Measurements from ENCODE around the gene ACAA2.

Gene ACAA2

DNA sequence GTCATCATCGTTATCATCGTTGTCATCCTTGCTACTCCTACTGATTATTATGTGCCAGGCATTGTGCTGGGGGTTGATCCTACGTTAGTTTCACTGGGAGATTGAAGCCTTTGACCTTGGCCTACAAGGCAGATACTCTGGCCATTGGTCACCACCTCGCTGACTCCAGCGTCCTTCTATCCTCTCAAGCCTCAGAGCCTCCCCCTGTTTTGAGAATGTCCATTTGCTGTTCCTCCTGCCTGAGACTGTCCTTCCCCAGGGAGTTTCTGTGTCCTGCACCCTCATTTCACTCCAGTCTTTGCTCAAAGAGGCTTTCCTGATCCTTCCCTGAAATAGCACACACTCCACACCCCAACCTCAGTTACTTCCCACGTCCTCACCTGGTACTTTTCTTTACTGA lies 57.8 kb downstream of the ACAA2 start:
- H3K27ac ChIP-seq, result no peak overlapping the region
- TF ChIP-seq, protein P1, sequence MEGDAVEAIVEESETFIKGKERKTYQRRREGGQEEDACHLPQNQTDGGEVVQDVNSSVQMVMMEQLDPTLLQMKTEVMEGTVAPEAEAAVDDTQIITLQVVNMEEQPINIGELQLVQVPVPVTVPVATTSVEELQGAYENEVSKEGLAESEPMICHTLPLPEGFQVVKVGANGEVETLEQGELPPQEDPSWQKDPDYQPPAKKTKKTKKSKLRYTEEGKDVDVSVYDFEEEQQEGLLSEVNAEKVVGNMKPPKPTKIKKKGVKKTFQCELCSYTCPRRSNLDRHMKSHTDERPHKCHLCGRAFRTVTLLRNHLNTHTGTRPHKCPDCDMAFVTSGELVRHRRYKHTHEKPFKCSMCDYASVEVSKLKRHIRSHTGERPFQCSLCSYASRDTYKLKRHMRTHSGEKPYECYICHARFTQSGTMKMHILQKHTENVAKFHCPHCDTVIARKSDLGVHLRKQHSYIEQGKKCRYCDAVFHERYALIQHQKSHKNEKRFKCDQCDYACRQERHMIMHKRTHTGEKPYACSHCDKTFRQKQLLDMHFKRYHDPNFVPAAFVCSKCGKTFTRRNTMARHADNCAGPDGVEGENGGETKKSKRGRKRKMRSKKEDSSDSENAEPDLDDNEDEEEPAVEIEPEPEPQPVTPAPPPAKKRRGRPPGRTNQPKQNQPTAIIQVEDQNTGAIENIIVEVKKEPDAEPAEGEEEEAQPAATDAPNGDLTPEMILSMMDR (IDR thresholded peaks at IDR 0.05), result no peak
- H3K27me3 ChIP-seq, result no peaks in the 10 kb centered on the region
- no peak overlapping the region for H3K4me3 ChIP-seq (ENCODE audit: low read depth in 1 of 2, low read length in 1 of 2)
- H3K9me3 ChIP-seq, result no peaks in the 10 kb centered on the region
- no peaks in the 10 kb centered on the region for H3K36me3 ChIP-seq
- peaks cover 0 to 15% of the 10 kb centered on the region in 2 experiments for H3K4me1 ChIP-seq (ENCODE audit: control insufficient read depth in 1 of 2, insufficient read depth in 1 of 2, low read depth in 1 of 2, low read length in 1 of 2)

DNA sequence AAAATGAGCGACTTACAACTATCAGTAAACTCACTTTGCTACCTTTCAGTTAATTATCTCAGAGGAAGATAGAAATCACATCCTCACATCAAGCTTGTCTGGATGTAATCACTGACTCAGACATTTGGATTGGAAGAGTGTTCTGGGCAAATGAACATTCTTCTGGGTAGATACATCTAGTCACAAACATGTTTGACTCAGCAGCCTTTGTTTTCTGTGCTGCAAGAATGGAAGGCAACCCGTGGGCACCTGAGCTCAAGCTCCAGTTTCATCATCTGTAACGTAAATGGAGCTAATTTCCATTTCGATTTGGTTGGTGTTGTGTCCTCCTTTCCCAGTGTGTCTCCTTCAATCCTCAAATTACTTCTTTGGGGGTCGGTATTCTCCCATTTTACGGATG lies 58.5 kb downstream of the ACAA2 start:
- no peaks in the 10 kb centered on the region for H3K36me3 ChIP-seq
- H3K27me3 ChIP-seq, result no peaks in the 10 kb centered on the region
- H3K4me3 ChIP-seq (ENCODE audit: low read depth in 1 of 2, low read length in 1 of 2), result no peak overlapping the region
- H3K9me3 ChIP-seq, result no peaks in the 10 kb centered on the region
- H3K27ac ChIP-seq, result no peak overlapping the region
- TF ChIP-seq, protein P1 (IDR thresholded peaks at IDR 0.05), result no peak
- peaks cover 0 to 15% of the 10 kb centered on the region in 2 experiments for H3K4me1 ChIP-seq (ENCODE audit: control insufficient read depth in 1 of 2, insufficient read depth in 1 of 2, low read depth in 1 of 2, low read length in 1 of 2)

DNA sequence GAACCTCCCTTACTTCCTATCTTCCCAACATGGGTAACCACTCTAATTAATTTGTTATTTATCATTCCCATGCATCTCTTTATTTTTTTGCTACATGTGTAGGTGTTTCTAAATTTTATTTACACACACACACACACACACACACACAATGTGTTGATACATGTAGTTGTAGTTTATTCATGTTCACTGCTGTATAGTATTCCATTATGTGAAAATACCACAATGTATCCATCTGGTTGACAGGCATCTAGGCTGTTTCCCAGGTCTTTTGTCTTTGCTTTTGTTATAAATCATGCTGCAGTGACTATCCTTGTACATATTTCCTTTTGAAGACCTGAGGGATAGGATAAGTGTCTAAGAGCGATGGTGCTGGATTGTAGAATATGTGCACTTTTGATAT lies 59.7 kb downstream of the ACAA2 start:
- Histone ChIP-seq H3K36me3 (no peaks in the 10 kb centered on the region), H3K4me1 (ENCODE audit: control insufficient read depth in 1 of 2, insufficient read depth in 1 of 2, low read depth in 1 of 2, low read length in 1 of 2) (peaks cover 0 to 15% of the 10 kb centered on the region in 2 experiments), H3K4me3 (ENCODE audit: low read depth in 1 of 2, low read length in 1 of 2) (no peak overlapping the region), H3K27ac (no peak overlapping the region), H3K9me3 (no peaks in the 10 kb centered on the region), H3K27me3 (no peaks in the 10 kb centered on the region)
- TF ChIP-seq, protein P1 (IDR thresholded peaks at IDR 0.05), result no peak

DNA sequence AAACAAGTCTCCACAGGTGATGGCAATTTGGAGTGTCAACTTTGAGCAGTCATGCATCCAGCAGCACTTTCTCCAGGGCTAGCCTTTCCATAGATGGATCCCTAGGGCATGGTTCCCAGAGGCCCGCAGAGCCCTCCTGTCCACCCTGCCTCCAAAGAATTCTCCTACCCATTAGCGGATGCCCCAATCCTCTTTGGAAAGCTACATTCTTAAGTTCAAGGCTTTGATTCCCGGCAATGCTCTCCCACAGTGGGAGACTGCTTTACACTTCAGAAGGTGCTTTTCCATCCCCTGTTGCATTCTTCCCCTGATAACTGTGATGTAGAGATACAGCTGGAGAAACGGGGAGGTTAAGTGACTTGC lies 61.3 kb downstream of the ACAA2 start:
- TF ChIP-seq, protein P1 (IDR thresholded peaks at IDR 0.05), result no peak
- no peaks in the 10 kb centered on the region for H3K36me3 ChIP-seq
- peaks cover 0 to 15% of the 10 kb centered on the region in 2 experiments for H3K4me1 ChIP-seq (ENCODE audit: control insufficient read depth in 1 of 2, insufficient read depth in 1 of 2, low read depth in 1 of 2, low read length in 1 of 2)
- no peaks in the 10 kb centered on the region for H3K9me3 ChIP-seq
- no peaks in the 10 kb centered on the region for H3K27me3 ChIP-seq
- no peak overlapping the region for H3K27ac ChIP-seq
- H3K4me3 ChIP-seq (ENCODE audit: low read depth in 1 of 2, low read length in 1 of 2), result no peak overlapping the region

DNA sequence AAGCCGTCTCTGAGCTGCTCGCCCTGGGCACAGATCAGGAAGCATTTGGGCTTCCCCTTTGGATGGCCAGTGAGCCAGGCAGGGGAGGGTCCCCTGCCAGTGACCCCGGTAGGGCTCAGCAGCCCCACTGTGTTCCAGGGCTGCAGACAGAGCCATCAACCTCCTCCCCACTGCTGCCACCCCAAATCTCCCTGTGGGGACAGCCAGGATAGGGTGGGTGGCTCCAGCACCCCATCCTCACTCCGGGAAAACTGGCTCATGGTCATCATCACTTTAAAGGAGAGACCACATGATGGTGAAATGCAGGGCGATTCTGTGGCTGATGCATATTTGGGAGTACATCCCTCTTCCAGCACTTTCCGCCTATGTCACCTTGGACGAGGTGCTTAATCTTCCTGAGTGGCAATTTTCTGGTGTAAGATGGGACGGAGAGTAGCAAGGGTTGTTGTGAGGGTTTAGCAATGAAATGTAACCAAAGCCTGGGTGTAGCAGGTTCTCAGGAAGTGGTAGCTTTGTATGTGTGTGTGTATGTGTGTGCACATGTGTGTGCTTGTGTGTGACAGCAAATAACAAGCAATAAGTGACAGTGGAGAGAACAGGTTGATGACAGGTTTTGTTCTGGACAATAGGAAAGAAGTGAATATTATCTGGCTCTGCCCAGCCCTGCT lies 61.8 kb downstream of the ACAA2 start:
- Histone ChIP-seq H3K27me3 (no peaks in the 10 kb centered on the region), H3K27ac (no peak overlapping the region), H3K9me3 (no peaks in the 10 kb centered on the region), H3K36me3 (no peaks in the 10 kb centered on the region), H3K4me3 (ENCODE audit: low read depth in 1 of 2, low read length in 1 of 2) (no peak overlapping the region), H3K4me1 (ENCODE audit: control insufficient read depth in 1 of 2, insufficient read depth in 1 of 2, low read depth in 1 of 2, low read length in 1 of 2) (peaks cover 0 to 15% of the 10 kb centered on the region in 2 experiments)
- TF ChIP-seq, protein P1 (IDR thresholded peaks at IDR 0.05), result no peak

Measured in neutrophil (primary cell).